ELR (cell line): ENCODE data around the gene PIP5KL1.
A peak's percentile ranks its signal among the peaks of the same experiment; 100 is the strongest.
"Not testable (repeated sequence)": the region's sequence is repeated elsewhere in the genome, so short reads cannot be mapped to it uniquely, and the experiment has no call there.

Experiments
- DNase-seq: peaks from one replicate; pipeline ENCODE4 v3.0.0-alpha.2; 2015; ENCODE audit warnings: low read depth

The PIP5KL1 gene

GRCh38 chr9:127886401-127886972 is 44.1 kb downstream of the PIP5KL1 start:
- DNase-seq, result peak; percentile 35

DNA sequence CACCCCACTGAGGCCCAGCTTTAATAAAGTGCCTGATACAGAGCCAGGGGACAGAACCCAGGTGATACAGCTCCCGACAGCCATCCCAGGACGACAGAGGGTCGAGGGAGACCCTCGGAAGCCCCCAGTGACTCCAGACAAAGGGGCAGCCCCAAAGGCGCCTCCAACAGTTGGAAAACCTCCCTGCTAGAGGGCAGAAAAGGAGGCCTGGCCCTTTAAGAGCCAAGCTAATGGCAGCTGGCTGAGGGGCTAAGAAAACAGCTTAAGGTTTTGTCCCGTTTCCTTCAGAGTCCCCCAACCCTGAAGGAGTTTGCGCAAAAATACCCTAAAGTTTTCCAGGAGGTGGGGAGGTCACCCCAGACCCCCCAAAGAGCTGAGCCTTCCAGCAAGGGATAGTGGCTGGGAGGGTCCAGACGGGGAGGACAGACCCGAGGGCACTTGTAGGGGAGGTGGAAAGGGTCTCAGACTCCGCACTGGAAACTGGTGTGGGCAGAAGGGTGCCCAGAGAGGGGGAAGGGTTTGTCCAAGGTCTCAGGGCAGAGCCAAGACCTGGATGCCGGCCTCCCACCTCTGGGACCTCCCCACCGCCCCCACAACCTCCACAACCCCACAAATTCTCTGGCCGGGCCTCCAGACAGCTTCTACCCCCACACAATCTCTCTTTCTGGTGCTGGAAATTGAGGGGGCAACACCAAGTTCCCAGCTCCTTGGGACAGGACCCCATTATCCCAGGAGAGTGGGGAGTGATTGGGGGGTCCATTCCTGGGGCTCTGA is 44.9 kb downstream of the PIP5KL1 start:
- no peak for DNase-seq

DNA sequence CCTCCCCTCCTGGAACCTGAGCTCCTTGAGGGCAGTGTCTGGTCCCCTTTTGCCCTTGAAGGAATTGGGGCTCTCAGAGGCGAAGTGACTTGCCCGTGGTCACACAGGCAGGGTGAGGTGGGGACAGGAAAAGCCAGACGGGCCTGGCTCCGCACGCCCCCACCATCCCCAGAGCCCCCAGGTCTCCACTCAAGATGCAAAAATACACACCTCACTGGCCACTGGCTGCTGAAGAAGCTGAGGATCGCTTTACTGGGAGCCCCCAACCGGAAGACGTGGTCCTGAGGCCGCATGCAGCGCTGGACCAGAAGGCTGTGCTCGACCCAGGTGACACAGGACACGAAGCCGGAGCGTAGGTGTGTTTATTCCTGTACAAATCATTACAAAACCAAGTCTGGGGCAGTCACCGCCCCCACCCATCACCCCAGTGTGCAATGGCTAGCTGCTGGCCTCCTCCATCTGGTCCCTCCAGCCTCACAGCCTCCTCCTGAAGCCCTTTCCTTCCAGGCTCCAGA is 45.5 kb downstream of the PIP5KL1 start:
- no peak for DNase-seq

DNA sequence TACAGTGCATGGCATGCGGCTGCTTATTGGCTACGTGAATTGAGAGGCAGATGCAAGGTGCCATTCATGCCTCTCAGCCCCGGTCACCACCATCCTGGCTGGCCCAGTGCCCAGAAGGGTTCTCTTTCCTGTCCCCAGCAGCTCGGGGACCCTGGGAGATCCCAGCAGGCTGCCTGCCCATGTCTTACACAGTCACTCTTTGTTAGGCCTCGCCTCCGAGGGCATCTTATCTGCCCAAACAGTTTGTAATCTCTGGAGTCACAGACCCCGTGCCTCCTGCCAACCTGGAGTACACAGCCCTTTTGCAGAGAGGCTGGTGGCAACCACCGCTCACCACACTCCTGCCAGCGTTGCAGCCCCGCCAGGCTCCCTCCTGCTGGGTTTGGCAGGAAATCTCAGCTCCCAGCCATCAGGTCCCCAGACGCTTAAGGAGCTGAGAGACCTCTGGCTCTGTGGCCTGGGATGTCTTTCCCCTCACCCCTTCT is 46.1 kb downstream of the PIP5KL1 start:
- DNase-seq, result no peak

DNA sequence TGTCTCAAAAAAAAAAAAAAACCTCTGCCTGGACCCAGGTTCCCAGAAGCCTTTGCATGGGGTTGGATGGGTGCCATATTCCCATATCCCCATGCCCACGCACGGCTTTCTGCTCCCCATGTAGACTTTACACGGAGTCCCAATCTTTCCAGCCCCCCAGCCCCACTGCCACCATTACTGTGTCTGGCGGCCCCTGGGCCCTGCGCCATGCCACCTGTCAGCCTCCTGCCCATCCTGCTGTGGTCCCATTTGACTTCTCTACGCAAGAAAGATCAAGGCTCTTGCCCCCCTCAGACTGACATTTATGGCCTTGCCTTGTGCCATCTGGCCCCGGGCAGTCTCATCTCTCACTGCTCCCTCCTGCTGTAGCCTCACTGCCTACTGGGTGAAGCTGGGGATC is 46.6 kb downstream of the PIP5KL1 start:
- no peak for DNase-seq

DNA sequence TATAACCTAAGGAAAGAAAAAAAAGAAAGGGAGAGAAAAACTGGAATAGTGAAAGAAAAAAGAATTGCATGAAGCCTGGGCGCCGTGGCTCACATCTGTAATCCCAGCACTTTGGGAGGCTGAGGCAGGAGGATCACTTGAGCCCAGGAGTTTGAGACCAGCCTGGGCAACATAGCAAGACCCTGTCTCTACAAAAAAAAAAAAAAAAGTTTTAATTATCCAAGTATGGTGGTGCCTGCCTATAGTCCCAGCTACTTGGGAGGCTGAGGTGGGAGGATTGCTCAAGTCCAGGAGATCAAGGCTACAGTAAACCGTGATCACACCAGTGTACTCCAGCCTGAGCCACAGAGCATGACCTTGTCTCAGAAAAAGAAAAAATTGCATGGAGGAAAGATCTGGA is 48.9 kb downstream of the PIP5KL1 start:
- not testable (repeated sequence) for DNase-seq

- no peak for DNase-seq
Observed at GRCh38 chr9:127880143-127880542, 50.4 kb downstream of the PIP5KL1 start.

DNA sequence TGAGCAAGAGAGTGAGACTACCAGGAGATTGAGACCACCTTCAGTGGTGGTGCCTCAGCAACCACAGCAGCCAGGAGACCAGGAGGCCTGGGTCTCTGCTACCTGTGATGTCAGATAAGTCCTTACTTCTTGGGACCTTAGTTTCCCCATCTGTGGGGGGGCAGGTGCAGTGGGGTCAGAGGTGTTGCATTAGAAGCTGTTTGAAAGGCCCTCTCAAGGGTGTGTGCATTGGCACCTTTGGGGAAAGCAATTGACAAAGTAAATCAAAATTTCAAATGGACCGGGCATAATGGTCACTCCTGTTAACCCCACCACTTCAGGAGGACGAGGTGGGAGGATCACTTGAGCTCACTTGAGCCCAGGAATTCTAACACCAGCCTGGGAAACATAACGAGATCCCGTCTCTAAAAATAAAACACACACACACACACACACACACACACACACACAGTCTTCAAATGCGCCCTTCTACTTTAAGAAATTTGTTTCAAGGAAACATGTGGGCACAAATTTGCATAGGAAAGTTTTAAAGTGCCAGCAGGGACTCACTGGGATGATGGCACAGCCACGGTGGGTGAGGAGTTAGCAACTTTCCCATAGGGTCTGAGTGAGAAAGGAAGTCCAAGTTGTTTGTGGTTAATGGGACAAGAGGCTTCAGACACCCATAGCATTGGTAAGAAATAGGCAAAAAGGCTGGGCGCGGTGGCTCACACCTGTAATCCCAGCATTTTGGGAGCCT is 51.8 kb downstream of the PIP5KL1 start:
- no peak for DNase-seq

- DNase-seq, result no peak
Observed at GRCh38 chr9:127878001-127878651, 52.5 kb downstream of the PIP5KL1 start.

- peak; percentile 77 for DNase-seq
Observed at GRCh38 chr9:127877566-127877998, 53.0 kb downstream of the PIP5KL1 start, which contains the start of gene AK1. Gene AK1 (minus strand): TSS chr9:127877675. CDS start chr9:127874617, 3,058 bp downstream.

DNA sequence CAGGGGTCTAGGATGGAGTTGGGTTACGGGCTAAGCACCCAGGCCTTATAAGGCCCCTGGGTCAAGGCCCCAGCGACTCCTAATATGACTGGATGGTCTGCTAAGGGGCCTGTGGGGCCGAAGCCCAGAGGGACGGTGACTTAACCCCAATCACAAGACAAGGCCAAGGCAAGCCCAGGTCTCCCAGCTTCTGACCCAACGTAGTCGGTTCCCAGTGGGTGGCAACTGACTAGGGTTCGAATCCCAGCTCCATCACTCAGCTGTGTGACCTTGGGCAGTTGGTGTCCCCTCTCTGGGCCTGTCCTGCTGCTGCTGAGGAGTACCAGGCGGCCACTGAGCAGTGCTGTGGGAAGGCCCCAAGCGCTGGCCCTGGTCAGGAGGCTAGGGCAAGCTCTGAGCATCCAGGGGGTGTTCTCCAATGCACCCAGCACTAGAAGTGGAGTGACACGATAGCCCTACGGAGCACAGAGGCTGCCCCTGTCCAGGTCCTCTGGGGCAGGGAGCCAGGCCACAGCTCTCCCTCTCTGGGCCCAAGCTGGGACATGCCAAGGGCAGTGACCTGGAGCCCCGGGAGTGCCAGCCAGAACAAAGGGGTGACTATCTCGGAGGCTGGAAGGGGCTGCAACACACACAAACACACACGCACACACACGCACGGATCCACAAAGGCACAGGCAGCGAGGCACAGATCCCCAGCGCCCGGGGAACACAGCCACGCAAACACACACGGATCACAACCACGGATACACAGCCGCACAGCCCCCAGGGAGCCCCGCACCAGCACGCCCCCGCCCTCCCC is 53.6 kb downstream of the PIP5KL1 start:
- DNase-seq, result peak; percentile 27

DNA sequence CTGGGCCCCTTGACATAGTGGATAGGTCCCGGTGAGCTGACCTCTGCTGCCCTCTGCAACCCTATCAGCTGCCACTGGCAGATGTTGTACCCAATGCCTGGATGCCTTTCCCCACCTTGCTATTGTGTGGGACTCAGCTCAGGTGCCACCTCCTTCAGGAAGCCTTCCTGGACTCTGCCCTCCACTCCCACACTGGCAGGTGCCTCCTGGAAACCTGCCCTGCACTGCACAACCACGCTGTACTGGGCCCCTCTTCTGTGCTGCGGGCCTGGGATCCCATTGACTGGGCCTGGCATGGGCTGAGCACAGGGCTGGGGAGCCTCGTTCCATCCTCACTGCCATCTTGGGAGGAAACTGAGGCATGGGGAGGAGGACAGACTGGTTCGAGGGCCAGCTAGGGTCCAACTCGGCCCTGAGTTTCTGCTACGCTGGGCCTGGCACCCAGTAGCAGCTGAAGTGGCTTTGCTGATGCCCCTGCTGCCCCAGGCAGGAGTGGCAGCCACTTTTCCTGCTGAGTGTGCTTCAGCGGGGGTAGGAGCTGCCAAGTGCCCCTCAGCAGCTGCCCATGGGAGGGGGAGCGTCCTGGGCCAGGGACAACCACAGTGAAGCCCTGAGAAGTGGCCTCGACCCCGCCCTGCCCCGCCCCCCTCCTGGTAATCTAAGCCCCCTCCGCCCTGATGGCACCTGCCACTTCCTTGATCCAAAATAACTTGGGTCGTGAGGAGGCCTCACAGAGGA is 54.4 kb downstream of the PIP5KL1 start:
- DNase-seq, result no peak

DNA sequence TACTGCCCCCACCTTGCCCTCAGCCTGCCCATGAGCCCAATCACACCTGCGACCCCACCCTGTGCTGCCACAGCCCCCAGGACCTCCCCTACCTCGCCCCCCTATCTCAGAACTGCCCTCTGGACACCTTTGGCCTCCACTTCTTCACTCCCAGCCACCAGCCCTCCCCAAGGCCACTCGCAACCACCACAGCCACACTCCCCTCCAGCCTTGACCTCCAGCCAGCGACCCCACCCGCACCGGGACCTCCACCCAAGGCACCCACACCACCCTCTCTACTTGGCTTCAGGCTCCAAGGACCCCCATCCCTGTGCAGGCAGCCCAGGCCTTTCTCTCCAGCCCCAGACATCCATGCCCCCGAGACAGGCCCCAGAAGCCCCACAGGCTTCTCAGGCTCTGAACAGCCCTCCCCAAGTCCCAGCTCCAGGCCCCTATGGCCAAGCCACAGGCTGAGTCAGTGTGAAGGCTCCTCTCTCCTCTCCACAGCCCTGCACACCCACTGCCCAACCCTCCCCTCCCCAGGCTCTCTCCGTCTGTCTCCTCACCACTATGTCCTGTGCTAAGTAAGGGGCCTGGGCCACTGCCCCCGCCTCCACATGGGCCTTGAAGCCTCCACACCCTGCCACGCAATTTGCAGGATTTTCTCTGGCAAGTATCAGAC is 55.1 kb downstream of the PIP5KL1 start:
- peak; percentile 53 for DNase-seq

DNA sequence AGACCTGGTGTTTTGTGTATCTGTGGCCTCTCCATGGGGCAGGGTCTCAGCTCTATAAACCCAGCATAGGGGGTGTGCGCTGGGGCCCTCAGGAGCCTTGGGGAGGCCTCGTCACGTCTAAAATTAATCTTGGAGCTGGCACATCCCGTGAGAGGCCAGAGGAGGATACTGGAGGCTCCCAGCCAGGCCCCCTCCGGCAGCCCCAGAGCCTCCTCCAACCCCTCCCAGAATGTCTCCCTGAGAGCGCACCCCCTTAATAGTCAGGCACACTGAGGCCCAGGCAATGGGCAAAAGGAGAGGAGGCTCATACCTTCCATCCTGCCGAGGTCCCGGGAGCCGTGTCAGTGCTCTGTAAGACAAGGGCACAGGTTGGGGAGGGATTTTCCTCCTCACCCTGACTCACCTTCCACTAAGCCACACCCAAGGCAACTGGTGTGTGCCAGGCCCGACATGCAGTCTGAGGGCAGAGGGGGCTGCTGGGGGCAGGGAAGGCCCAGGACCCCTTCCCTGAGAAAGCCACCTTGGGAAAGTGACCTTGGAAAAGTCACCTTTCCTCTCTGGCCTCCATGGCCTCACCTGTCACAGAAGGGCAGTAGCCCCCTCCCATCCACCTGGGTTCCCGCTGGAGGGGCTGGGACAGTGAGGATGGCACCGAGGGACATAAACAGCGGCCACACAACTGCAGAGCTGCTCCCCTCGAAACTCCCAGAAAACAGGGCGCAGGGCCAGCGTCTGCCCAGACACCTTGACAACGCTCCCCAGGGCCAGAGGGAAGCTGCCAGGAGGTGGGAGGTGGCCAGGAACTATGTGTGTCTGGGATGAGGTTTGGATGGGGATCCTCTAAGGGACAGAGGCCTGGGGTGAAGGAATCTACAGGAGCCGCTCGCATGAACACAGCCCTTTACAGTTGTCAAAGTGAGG is 56.0 kb downstream of the PIP5KL1 start:
- peak; percentile 35 for DNase-seq

GRCh38 chr9:127873886-127874285 is 56.7 kb downstream of the PIP5KL1 start:
- DNase-seq, result no peak

DNA sequence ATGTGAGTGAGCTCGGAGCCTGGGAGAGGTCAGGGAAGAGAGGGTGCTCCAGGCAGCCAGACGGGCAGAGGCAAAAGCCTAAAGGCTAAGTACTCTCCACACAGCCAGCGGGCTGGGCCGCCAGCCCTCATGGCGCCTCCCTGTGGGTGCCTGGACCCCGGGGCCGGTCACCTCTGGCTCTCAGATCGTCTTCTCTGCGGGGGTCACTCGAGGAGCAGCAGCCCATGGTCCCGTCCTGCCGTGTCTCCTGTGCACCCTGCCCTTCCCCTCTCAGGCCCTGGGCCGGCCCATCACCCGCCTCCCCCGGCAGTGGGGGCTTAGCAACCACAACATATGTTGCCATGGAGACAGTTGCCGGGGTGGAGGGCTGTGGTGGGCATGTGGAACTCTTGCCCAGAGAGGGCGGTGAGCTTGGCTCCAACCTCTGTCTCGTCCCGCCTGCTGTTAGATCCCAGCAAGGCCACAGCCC is 57.3 kb downstream of the PIP5KL1 start:
- DNase-seq, result no peak

- DNase-seq, result no peak
Observed at GRCh38 chr9:127872369-127873222, 58.0 kb downstream of the PIP5KL1 start.

GRCh38 chr9:127871531-127871930 is 59.0 kb downstream of the PIP5KL1 start:
- DNase-seq, result no peak
